ENCODE results near the gene GORASP2. TPM values are rescaled to one million over a fixed set of nuclear protein-coding genes. Genes with fewer than 3 reads are reported as not detected.
"Not testable (repeated sequence)": the region's sequence is repeated elsewhere in the genome, so short reads cannot be mapped to it uniquely, and the experiment has no call there.

GORASP2 gene
- polyA plus RNA-seq, 1 of the 3 experiments (the other 2 are of a cell fraction): 127 TPM

DNA sequence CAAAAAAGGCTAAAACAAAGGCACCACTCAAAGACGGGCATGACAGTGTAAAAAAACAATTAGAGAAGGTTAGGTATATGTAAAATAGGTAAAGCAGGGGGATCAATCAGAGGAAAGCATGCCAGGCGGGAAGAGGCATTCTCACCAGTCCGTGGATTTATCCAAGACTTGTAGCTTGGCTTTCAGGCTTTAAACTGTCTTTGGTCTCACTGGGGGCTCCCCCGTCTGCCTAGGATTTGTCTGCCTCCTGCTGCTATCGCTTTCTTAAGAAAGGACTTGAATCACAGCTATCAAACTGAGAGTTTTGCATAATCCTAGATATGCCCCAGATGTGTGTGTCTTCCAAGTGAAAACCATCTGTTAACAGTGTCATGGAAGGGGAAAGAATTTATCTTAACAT lies 11.1 kb upstream of the GORASP2 start:
- Histone ChIP-seq H2AFZ (ENCODE audit: low read depth) (no peak overlapping the region), H4K20me1 (ENCODE audit: insufficient read depth) (no peaks in the 10 kb centered on the region), H3K4me1 (ENCODE audit: control insufficient read depth in 1 of 2, insufficient read depth in 2 of 2, low read depth in 1 of 2, low read length in 1 of 2) (no peaks in the 10 kb centered on the region), H3K4me2 (no peak overlapping the region), H3K4me3 (ENCODE audit: low read depth in 2 of 2, low read length in 1 of 2) (no peak overlapping the region), H3F3A (replicated peaks; ENCODE audit: insufficient read depth) (no peaks in the 10 kb centered on the region), H3K79me2 (ENCODE audit: insufficient read depth) (no peaks in the 10 kb centered on the region), H3K27ac (ENCODE audit: low read depth in 2 of 2, low read length in 1 of 2) (no peak overlapping the region), H3K9ac (no peak overlapping the region), H3K9me2 (no peaks in the 10 kb centered on the region), H3K36me3 (replicated peaks in 1 of 2; ENCODE audit: control insufficient read depth in 1 of 2, insufficient read depth in 2 of 2, low read length in 1 of 2) (no peaks in the 10 kb centered on the region), H3K9me3 (no peaks in the 10 kb centered on the region), H3K27me3 (ENCODE audit: insufficient read depth) (no peaks in the 10 kb centered on the region)
- DNase-seq: no peak
- TF ChIP-seq RFX5 (IDR thresholded peaks at IDR 0.05; ENCODE audit: low read length): no peak
- no peak for TF ChIP-seq SIN3A (IDR thresholded peaks at IDR 0.05; ENCODE audit: borderline replicate concordance, low read depth, low read length)
- TF ChIP-seq MEF2A (IDR thresholded peaks at IDR 0.05; ENCODE audit: borderline replicate concordance, low read depth): no peak
- no peak for TF ChIP-seq YY1 (IDR thresholded peaks at IDR 0.05; ENCODE audit: low read depth)
- TF ChIP-seq JUND (IDR thresholded peaks at IDR 0.05): no peak
- TF ChIP-seq, protein P1, sequence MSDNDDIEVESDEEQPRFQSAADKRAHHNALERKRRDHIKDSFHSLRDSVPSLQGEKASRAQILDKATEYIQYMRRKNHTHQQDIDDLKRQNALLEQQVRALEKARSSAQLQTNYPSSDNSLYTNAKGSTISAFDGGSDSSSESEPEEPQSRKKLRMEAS (IDR thresholded peaks at IDR 0.05; ENCODE audit: low read depth): no peak
- TF ChIP-seq TEAD4 (IDR thresholded peaks at IDR 0.05; ENCODE audit: borderline replicate concordance, insufficient read depth): no peak
- TF ChIP-seq, protein P2, sequence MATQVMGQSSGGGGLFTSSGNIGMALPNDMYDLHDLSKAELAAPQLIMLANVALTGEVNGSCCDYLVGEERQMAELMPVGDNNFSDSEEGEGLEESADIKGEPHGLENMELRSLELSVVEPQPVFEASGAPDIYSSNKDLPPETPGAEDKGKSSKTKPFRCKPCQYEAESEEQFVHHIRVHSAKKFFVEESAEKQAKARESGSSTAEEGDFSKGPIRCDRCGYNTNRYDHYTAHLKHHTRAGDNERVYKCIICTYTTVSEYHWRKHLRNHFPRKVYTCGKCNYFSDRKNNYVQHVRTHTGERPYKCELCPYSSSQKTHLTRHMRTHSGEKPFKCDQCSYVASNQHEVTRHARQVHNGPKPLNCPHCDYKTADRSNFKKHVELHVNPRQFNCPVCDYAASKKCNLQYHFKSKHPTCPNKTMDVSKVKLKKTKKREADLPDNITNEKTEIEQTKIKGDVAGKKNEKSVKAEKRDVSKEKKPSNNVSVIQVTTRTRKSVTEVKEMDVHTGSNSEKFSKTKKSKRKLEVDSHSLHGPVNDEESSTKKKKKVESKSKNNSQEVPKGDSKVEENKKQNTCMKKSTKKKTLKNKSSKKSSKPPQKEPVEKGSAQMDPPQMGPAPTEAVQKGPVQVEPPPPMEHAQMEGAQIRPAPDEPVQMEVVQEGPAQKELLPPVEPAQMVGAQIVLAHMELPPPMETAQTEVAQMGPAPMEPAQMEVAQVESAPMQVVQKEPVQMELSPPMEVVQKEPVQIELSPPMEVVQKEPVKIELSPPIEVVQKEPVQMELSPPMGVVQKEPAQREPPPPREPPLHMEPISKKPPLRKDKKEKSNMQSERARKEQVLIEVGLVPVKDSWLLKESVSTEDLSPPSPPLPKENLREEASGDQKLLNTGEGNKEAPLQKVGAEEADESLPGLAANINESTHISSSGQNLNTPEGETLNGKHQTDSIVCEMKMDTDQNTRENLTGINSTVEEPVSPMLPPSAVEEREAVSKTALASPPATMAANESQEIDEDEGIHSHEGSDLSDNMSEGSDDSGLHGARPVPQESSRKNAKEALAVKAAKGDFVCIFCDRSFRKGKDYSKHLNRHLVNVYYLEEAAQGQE (IDR thresholded peaks at IDR 0.05; ENCODE audit: low read depth, low read length): no peak
- no peak for TF ChIP-seq MXI1 (IDR thresholded peaks at IDR 0.05; ENCODE audit: low read depth, low read length)
- TF ChIP-seq CHD2 (IDR thresholded peaks at IDR 0.05; ENCODE audit: low read length, partially characterized antibody): no peak
- TF ChIP-seq, protein P3, sequence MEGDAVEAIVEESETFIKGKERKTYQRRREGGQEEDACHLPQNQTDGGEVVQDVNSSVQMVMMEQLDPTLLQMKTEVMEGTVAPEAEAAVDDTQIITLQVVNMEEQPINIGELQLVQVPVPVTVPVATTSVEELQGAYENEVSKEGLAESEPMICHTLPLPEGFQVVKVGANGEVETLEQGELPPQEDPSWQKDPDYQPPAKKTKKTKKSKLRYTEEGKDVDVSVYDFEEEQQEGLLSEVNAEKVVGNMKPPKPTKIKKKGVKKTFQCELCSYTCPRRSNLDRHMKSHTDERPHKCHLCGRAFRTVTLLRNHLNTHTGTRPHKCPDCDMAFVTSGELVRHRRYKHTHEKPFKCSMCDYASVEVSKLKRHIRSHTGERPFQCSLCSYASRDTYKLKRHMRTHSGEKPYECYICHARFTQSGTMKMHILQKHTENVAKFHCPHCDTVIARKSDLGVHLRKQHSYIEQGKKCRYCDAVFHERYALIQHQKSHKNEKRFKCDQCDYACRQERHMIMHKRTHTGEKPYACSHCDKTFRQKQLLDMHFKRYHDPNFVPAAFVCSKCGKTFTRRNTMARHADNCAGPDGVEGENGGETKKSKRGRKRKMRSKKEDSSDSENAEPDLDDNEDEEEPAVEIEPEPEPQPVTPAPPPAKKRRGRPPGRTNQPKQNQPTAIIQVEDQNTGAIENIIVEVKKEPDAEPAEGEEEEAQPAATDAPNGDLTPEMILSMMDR (IDR thresholded peaks at IDR 0.05): no peak
- POLR2A ChIA-PET: no interaction called here
- WGBS (ENCODE audit: low lambda C conversion rate): 45% methylated on average over 5 of the region's 5 CpGs
- CTCF ChIA-PET: interaction anchor here (1.5 to 2.6 kb wide), 2 partner anchors 10 to 45 kb away, joined by 3 to 20 read pairs; partner anchors contain the start of gene GORASP2

DNA sequence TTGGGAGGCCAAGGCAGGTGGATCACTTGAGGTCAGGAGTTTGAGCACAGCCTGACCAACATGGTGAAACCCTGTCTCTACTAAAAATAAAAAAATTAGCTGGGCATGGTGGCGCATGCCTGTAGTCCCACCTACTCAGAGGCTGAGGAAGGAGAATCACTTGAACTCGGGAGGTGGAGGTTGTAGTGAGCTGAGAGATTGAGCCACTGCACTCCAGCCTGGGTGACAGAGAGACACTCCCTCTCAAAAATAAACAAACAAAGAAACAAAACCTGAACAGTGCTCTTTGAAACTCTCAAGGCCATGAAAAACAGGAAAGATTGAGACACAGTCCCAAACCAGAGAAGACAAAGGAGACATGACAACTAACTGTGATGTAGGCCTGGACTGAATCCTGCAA lies 7.2 kb upstream of the GORASP2 start:
- H4K20me1 ChIP-seq (ENCODE audit: insufficient read depth); H3K79me2 ChIP-seq (ENCODE audit: insufficient read depth); H3K9me3 ChIP-seq; H3K36me3 ChIP-seq (replicated peaks in 1 of 2; ENCODE audit: control insufficient read depth in 1 of 2, insufficient read depth in 2 of 2, low read length in 1 of 2); H3K9me2 ChIP-seq; DNase-seq; POLR2A ChIA-PET; H3K27me3 ChIP-seq (ENCODE audit: insufficient read depth); H3F3A ChIP-seq (replicated peaks; ENCODE audit: insufficient read depth); H3K27ac ChIP-seq (ENCODE audit: low read depth in 2 of 2, low read length in 1 of 2); H3K4me2 ChIP-seq; CTCF ChIA-PET; H3K4me1 ChIP-seq (ENCODE audit: control insufficient read depth in 1 of 2, insufficient read depth in 2 of 2, low read depth in 1 of 2, low read length in 1 of 2); H3K9ac ChIP-seq; H3K4me3 ChIP-seq (ENCODE audit: low read depth in 2 of 2, low read length in 1 of 2); H2AFZ ChIP-seq (ENCODE audit: low read depth): not testable (repeated sequence)
- WGBS (ENCODE audit: low lambda C conversion rate): 82% methylated on average over 2 of the region's 2 CpGs
